H1 (cell line): Measurements from ENCODE around the gene DCXR. TPM values are rescaled to one million over a fixed set of nuclear protein-coding genes. Genes with fewer than 3 reads are reported as not detected.

Experiments used
- CTCF ChIA-PET: fragments of 300-600 bp; sonication (Branson Sonifier 250); formaldehyde crosslinking; loops from one replicate; lab custom pipeline; 2021; ENCODE audit not compliant: partially characterized antibody; lab: Charles Lee
- POLR2A ChIA-PET: fragments of 300-600 bp; sonication (Branson Sonifier 250); formaldehyde crosslinking; loops from one replicate; lab custom pipeline; 2021; ENCODE audit warnings: inconsistent platforms; ENCODE audit not compliant: partially characterized antibody; lab: Charles Lee
- DNase-seq, 2 experiments: peaks; one replicate each; pipeline versions ENCODE4 v3.0.0 to v3.0.0-alpha.2; 2010 to 2022; ENCODE audit warnings: low spot score in 2 of 2, low read depth in 1 of 2, mixed read lengths in 1 of 2
- FAIRE-seq: peaks from 2 replicates; lab custom pipeline; 2011; peaks lifted over from hg19 to GRCh38; lab: Jason Lieb, UNC
- H2AFZ ChIP-seq: 2 replicates; pipeline ENCODE4 v1.8.1; 2012; ENCODE audit warnings: low read length, inconsistent platforms
- H2AK5ac ChIP-seq: 2 replicates; pipeline ENCODE4 v1.6.1; 2013; ENCODE audit warnings: low read depth, low read length
- H2BK120ac ChIP-seq: replicated peaks from 2 replicates; pipeline ENCODE3; 2013; ENCODE audit warnings: low read depth, low read length, inconsistent platforms
- H2BK12ac ChIP-seq: 2 replicates; pipeline ENCODE4 v1.6.1; 2013; ENCODE audit warnings: low read depth, low read length
- H2BK15ac ChIP-seq: 2 replicates; pipeline ENCODE4 v1.6.1; 2013; ENCODE audit warnings: low read length
- H2BK20ac ChIP-seq: 2 replicates; pipeline ENCODE4 v1.6.1; 2013; ENCODE audit warnings: low read length
- H2BK5ac ChIP-seq: 2 replicates; pipeline ENCODE4 v1.6.1; 2013; ENCODE audit warnings: low read depth, low read length
- H3K14ac ChIP-seq: 2 replicates; pipeline ENCODE4 v1.6.1; 2013; ENCODE audit warnings: inconsistent platforms; ENCODE audit not compliant: insufficient read length
- H3K18ac ChIP-seq: 2 replicates; pipeline ENCODE4 v1.6.1; 2013; ENCODE audit warnings: low read length; ENCODE audit errors: extremely low read depth
- H3K23ac ChIP-seq: 2 replicates; pipeline ENCODE4 v1.6.1; 2013; ENCODE audit warnings: inconsistent platforms; ENCODE audit not compliant: insufficient read length
- H3K23me2 ChIP-seq: 2 replicates; pipeline ENCODE4 v1.6.1; 2013; ENCODE audit warnings: low read depth, low read length
- H3K27ac ChIP-seq: 2 replicates; pipeline ENCODE4 v1.6.1; 2011; ENCODE audit warnings: low read depth, low read length, inconsistent platforms
- H3K27me3 ChIP-seq, 4 experiments: replicated peaks in 1 of 4; 1 replicate in 1 of 4; 2 replicates in 3 of 4; pipeline versions ENCODE4 v1.6.1 to v1.8.1; 2011 to 2013; ENCODE audit warnings: low read length in 3 of 4, mild to moderate bottlenecking in 3 of 4, inconsistent platforms in 2 of 4, mixed read lengths in 2 of 4, moderate library complexity in 1 of 4; ENCODE audit not compliant: control insufficient read depth in 3 of 4, insufficient read depth in 3 of 4; ENCODE audit errors: extremely low read depth in 1 of 4
- H3K36me3 ChIP-seq, 4 experiments: 2 replicates each; pipeline versions ENCODE4 v1.6.1 to v1.8.1; 2011 to 2013; ENCODE audit warnings: mild to moderate bottlenecking in 4 of 4, low read length in 3 of 4, moderate library complexity in 2 of 4, control low read depth in 1 of 4, inconsistent platforms in 1 of 4; ENCODE audit not compliant: insufficient read depth in 4 of 4, control insufficient read depth in 2 of 4
- H3K4ac ChIP-seq: replicated peaks from 2 replicates; pipeline ENCODE3; 2013; ENCODE audit warnings: low read length, low read depth, mixed read lengths, inconsistent platforms; ENCODE audit not compliant: insufficient read length
- H3K4me1 ChIP-seq, 4 experiments: replicated peaks in 1 of 4; 1 replicate in 1 of 4; 2 replicates in 3 of 4; pipeline versions ENCODE4 v1.6.1 to v1.8.1; 2011 to 2013; ENCODE audit warnings: low read length in 3 of 4, inconsistent platforms in 2 of 4, mixed read lengths in 1 of 4; ENCODE audit not compliant: insufficient read depth in 4 of 4, control insufficient read depth in 3 of 4
- H3K4me2 ChIP-seq, 2 experiments: 2 replicates each; pipeline versions ENCODE4 v1.6.1 to v1.8.1; 2011 to 2013; ENCODE audit warnings: low read depth in 2 of 2, low read length in 2 of 2, control low read depth in 1 of 2, inconsistent platforms in 1 of 2, mild to moderate bottlenecking in 1 of 2; ENCODE audit not compliant: insufficient read depth in 1 of 2
- H3K4me3 ChIP-seq, 4 experiments: fragments of 200-600, 300-600 bp in 1 of 4; sonication (generic), shearing (Covaris generic), sonication (Bioruptor Twin) in 1 of 4; 2 replicates each; pipeline versions ENCODE4 v1.5.1 to v1.8.1; 2011 to 2016; ENCODE audit warnings: low read length in 4 of 4, low read depth in 3 of 4, control low read depth in 2 of 4, inconsistent platforms in 2 of 4, mild to moderate bottlenecking in 2 of 4, mixed read lengths in 1 of 4, moderate library complexity in 1 of 4; ENCODE audit not compliant: insufficient read depth in 2 of 4; ENCODE audit errors: extremely low read depth in 1 of 4
- H3K56ac ChIP-seq: replicated peaks from 2 replicates; pipeline ENCODE3; 2013; ENCODE audit warnings: low read depth, mild to moderate bottlenecking, mixed read lengths, low read length, inconsistent platforms; ENCODE audit not compliant: insufficient read length
- H3K79me1 ChIP-seq: 2 replicates; pipeline ENCODE4 v1.6.1; 2013; ENCODE audit warnings: low read depth, low read length, control low read depth
- H3K79me2 ChIP-seq, 2 experiments: 2 replicates each; pipeline versions ENCODE4 v1.6.1 to v1.8.1; 2012 to 2013; ENCODE audit warnings: low read length in 2 of 2, mild to moderate bottlenecking in 2 of 2, inconsistent platforms in 1 of 2; ENCODE audit not compliant: insufficient read depth in 2 of 2, control insufficient read depth in 1 of 2
- H3K9ac ChIP-seq, 4 experiments: replicated peaks in 1 of 4; 1 replicate in 1 of 4; 2 replicates in 3 of 4; pipeline versions ENCODE4 v1.6.1 to v1.8.1; 2011 to 2013; ENCODE audit warnings: low read depth in 3 of 4, low read length in 3 of 4, control low read depth in 2 of 4, mild to moderate bottlenecking in 2 of 4, moderate library complexity in 2 of 4, inconsistent platforms in 1 of 4; ENCODE audit errors: extremely low read depth in 1 of 4
- H3K9me3 ChIP-seq, 2 experiments: 2 replicates each; pipeline versions ENCODE4 v1.6.1 to v1.8.1; 2012 to 2013; ENCODE audit warnings: mild to moderate bottlenecking in 2 of 2, moderate library complexity in 2 of 2, control low read depth in 1 of 2, inconsistent platforms in 1 of 2, low read depth in 1 of 2, low read length in 1 of 2, mixed read lengths in 1 of 2; ENCODE audit not compliant: insufficient read depth in 2 of 2
- H4K20me1 ChIP-seq, 2 experiments: replicated peaks in 1 of 2; 2 replicates each; pipeline versions ENCODE3 to v1.8.1; 2011 to 2013; ENCODE audit warnings: inconsistent platforms in 2 of 2, low read length in 2 of 2, mild to moderate bottlenecking in 1 of 2; ENCODE audit not compliant: insufficient read depth in 2 of 2, control insufficient read depth in 1 of 2
- H4K5ac ChIP-seq: 2 replicates; pipeline ENCODE4 v1.6.1; 2013; ENCODE audit warnings: low read length, low read depth, mixed read lengths, inconsistent platforms; ENCODE audit not compliant: insufficient read length
- H4K8ac ChIP-seq: 2 replicates; pipeline ENCODE4 v1.8.0; 2013; ENCODE audit warnings: mild to moderate bottlenecking, moderate library complexity, low read length, inconsistent platforms; ENCODE audit not compliant: insufficient read depth; ENCODE audit errors: extremely low read depth
- H4K91ac ChIP-seq: replicated peaks from 2 replicates; pipeline ENCODE3; 2013; ENCODE audit warnings: low read length, mixed read lengths, inconsistent platforms; ENCODE audit not compliant: insufficient read length
- ASH2L ChIP-seq: fragments of 200-600, 300-600 bp; sonication (generic); IDR thresholded peaks from one replicate; pipeline ENCODE4 v1.7.1; 2017; ENCODE audit warnings: low read length
- ATF2 ChIP-seq: IDR thresholded peaks from 2 replicates; pipeline ENCODE4 v1.6.1; 2012; ENCODE audit warnings: low read length, inconsistent platforms
- CHD1 ChIP-seq: IDR thresholded peaks from 2 replicates; pipeline ENCODE4 v1.6.1; 2012; ENCODE audit warnings: low read depth, low read length, improper control_type of control experiment
- EGR1 ChIP-seq: IDR thresholded peaks from 2 replicates; pipeline ENCODE4 v1.6.1; 2011; ENCODE audit warnings: low read depth, low read length, borderline replicate concordance
- SIX5 ChIP-seq: IDR thresholded peaks from 2 replicates; pipeline ENCODE4 v1.6.1; 2011; ENCODE audit warnings: mild to moderate bottlenecking, low read depth, low read length
- SP2 ChIP-seq: IDR thresholded peaks from 2 replicates; pipeline ENCODE4 v1.6.1; 2012; ENCODE audit warnings: mild to moderate bottlenecking, low read length, inconsistent platforms
- SP4 ChIP-seq: IDR thresholded peaks from 2 replicates; pipeline ENCODE4 v1.6.1; 2012; ENCODE audit warnings: low read length, inconsistent platforms
- USF2 ChIP-seq: IDR thresholded peaks from 2 replicates; pipeline ENCODE4 v1.6.1; 2011; ENCODE audit warnings: low read length, improper control_type of control experiment
- ZNF274 ChIP-seq: IDR thresholded peaks from 2 replicates; pipeline ENCODE4 v1.7.0; 2012; ENCODE audit warnings: low read length, borderline replicate concordance; ENCODE audit errors: extremely low read depth
- WGBS, 2 experiments: shearing (Covaris generic) in 1 of 2; methylation state at CpG; one replicate each; pipeline versions ENCODE4 v1.1.6 to v1.1.7; 2013 to 2015; ENCODE audit warnings: low lambda C conversion rate in 2 of 2, mixed read lengths in 2 of 2, inconsistent platforms in 1 of 2, low coverage in 1 of 2, missing lambda C conversion rate in 1 of 2; ENCODE audit not compliant: insufficient replicate concordance in 2 of 2, insufficient coverage in 1 of 2, insufficient read length in 1 of 2; ENCODE audit errors: extremely low coverage in 1 of 2, missing lambda C conversion rate in 1 of 2; 5-methylcytosine and 5-hydroxymethylcytosine counted together
- polyA plus RNA-seq, 7 experiments: library from polyadenylated mRNA; depleted of rRNA in 3 of 7; stranded (reverse) in 5 of 7; unstranded in 2 of 7; fragments of >200 nt in 5 of 7; fragments of 200-250 nt in 2 of 7; gene quantifications; 1 replicate in 5 of 7; 2 replicates in 1 of 7; 4 replicates in 1 of 7; pipeline versions ENCODE4 v1.2.1 to v1.2.3, GENCODE V29; 2011 to 2013; ENCODE audit warnings: missing spikeins in 2 of 7, mixed read lengths in 2 of 7
- total RNA-seq: library from RNA; stranded (reverse); fragmentation: NEBNext Ultra II Directional; extraction: Animal tissue kit (Norgen Biotek cat#: 25700); gene quantifications from 2 replicates; pipeline ENCODE4 v1.2.1, GENCODE V29; 2021

The DCXR gene
- total and polyA plus RNA-seq, 2 of the 8 experiments (the other 6 are each of a cell fraction or from before 2014, with no cell fraction given) = 96.3 to 212 TPM

GRCh38 chr17:82053556-82054263 lies 16.2 kb upstream of the DCXR start:
- POLR2A ChIA-PET = interaction anchor here (0.7 to 13.2 kb wide), 12 partner anchors 10 to 111 kb away, joined by 3 to 161 read pairs (median 4); partner anchors contain the start of genes DCXR, DUS1L and RAC3
- H3K4ac ChIP-seq = no peak overlapping the region
- TF ChIP-seq CHD1 (no peak), EGR1 (no peak), ZNF274 (no peak), SP4 (no peak), ASH2L (no peak), ATF2 (no peak), SP2 (no peak), SIX5 (no peak), USF2 (no peak)

More at GRCh38 chr17:82053556-82054263, 16.2 kb upstream of the DCXR start:
- Histone ChIP-seq H3K27ac (no peak overlapping the region), H4K20me1 (peaks cover 4 to 20% of the 10 kb centered on the region in 2 experiments), H3K79me2 (peaks cover 0 to 12% of the 10 kb centered on the region in 2 experiments; a peak in 1 of 4 replicates), H3K4me1 (peaks cover 0 to 11% (median 6%) of the 10 kb centered on the region in 4 experiments; a peak in 5 of 7 replicates), H3K79me1 (peaks cover 6% of the 10 kb centered on the region; the same call in 1 of the 2 replicates), H3K56ac (no peak overlapping the region), H2BK20ac (no peak overlapping the region), H3K9ac (no peak overlapping the region), H3K14ac (no peak overlapping the region), H3K9me3 (no peaks in the 10 kb centered on the region), H3K18ac (no peak overlapping the region), H4K91ac (no peak overlapping the region), H3K36me3 (peaks cover 7 to 30% (median 19%) of the 10 kb centered on the region in 4 experiments), H3K4me3 (no peak overlapping the region), H4K8ac (peak overlapping the region; percentile 71), H2BK12ac (no peak overlapping the region), H2AFZ (no peak overlapping the region), H3K27me3 (no peaks in the 10 kb centered on the region; a peak in 1 of 7 replicates), H2AK5ac (no peak overlapping the region), H2BK15ac (no peak overlapping the region), H2BK120ac (no peak overlapping the region), H3K4me2 (peak overlapping the region in 1 of 2 experiments; percentile 97; a peak in 2 of 4 replicates), H3K23me2 (peaks cover 6% of the 10 kb centered on the region; the same call in 1 of the 2 replicates), H4K5ac (no peak overlapping the region), H3K23ac (no peak overlapping the region), H2BK5ac (no peak overlapping the region)
- no peak for DNase-seq
- CTCF ChIA-PET = interaction anchor here (1.0 to 5.4 kb wide), 5 partner anchors 9 to 24 kb away, joined by 3 to 40 read pairs (median 3); partner anchors contain the start of genes DCXR, DUS1L and RAC3
- FAIRE-seq = no peak
- WGBS, 2 experiments = 95% methylated on average over 28 of the region's 28 CpGs; no CpG with 5 or more reads in 1 of the 2 experiments
